HCT116 (cell line): ENCODE data around the gene IL1RAPL1. TPM values are rescaled to one million over a fixed set of nuclear protein-coding genes. Genes with fewer than 3 reads are reported as not detected.

Experiments
- ATAC-seq: fragments of 200-7000 bp; cut with Tn5 transposase; 2 replicates; pipeline ENCODE4 v1.9.1; 2020; ENCODE audit warnings: mild to moderate bottlenecking, moderate library complexity
- BruUV-seq: library from RNA; stranded (reverse); fragments of 400-500 nt; replicated peaks from 2 replicates; lab custom pipeline; 2021; lab: Mats Ljungman, UMichigan
- CTCF ChIA-PET: fragments of 300-600 bp; sonication (Branson Sonifier 250); formaldehyde crosslinking; loops from one replicate; lab custom pipeline; 2021; ENCODE audit warnings: antibody characterized with exemption; lab: Charles Lee
- POLR2A ChIA-PET: fragments of 300-600, 350-600 bp; sonication (Branson Sonifier 250); formaldehyde crosslinking; loops from one replicate; lab custom pipeline; 2021; ENCODE audit warnings: antibody characterized with exemption; lab: Charles Lee
- RAD21 ChIA-PET, 2 experiments: fragments of 300-600 bp; sonication (Branson Sonifier 250); formaldehyde crosslinking; loops; one replicate each; lab custom pipeline; 2023; ENCODE audit warnings: low total read pairs in 2 of 2; ENCODE audit not compliant: uncharacterized antibody in 2 of 2, unreplicated experiment in 2 of 2, low non-redundant PET in 1 of 2; lab: Charles Lee
- DNase-seq: peaks from one replicate; pipeline ENCODE4 v3.0.0-alpha.2; 2010; ENCODE audit warnings: low read depth, low spot score
- H2AFZ ChIP-seq: fragments of 200-600 bp; shearing (Covaris generic), sonication (generic); 2 replicates; pipeline ENCODE4 v1.6.1; 2017; ENCODE audit warnings: low read depth, mixed run types, mixed read lengths, antibody characterized with exemption, low read length; ENCODE audit not compliant: poor library complexity, severe bottlenecking
- H3K27ac ChIP-seq: 2 replicates; pipeline ENCODE4 v1.5.1; 2012; ENCODE audit warnings: low read depth, low read length
- H3K27me3 ChIP-seq: fragments of 200-600 bp; sonication (generic); 2 replicates; pipeline ENCODE4 v1.6.1; 2016; ENCODE audit warnings: mixed run types, low read length, mixed read lengths; ENCODE audit not compliant: insufficient read depth
- H3K36me3 ChIP-seq, 2 experiments: fragments of 200-500 bp in 1 of 2; fragments of 200-600 bp in 1 of 2; sonication (Bioruptor generic) in 1 of 2; sonication (generic) in 1 of 2; 2 replicates each; pipeline versions ENCODE4 v1.5.1 to v1.6.1; 2014 to 2016; ENCODE audit warnings: low read length in 2 of 2, inconsistent platforms in 1 of 2, mixed read lengths in 1 of 2, mixed run types in 1 of 2; ENCODE audit not compliant: insufficient read depth in 2 of 2, control insufficient read depth in 1 of 2
- H3K4me1 ChIP-seq, 2 experiments: fragments of 200-600 bp in 1 of 2; sonication (generic) in 1 of 2; 2 replicates each; pipeline versions ENCODE4 v1.5.1 to v1.6.1; 2012 to 2017; ENCODE audit warnings: low read length in 2 of 2, inconsistent platforms in 1 of 2, mild to moderate bottlenecking in 1 of 2, mixed read lengths in 1 of 2, mixed run types in 1 of 2, moderate library complexity in 1 of 2; ENCODE audit not compliant: insufficient read depth in 2 of 2, control insufficient read depth in 1 of 2
- H3K4me2 ChIP-seq: fragments of 200-600 bp; sonication (generic); 2 replicates; pipeline ENCODE4 v1.6.1; 2017; ENCODE audit warnings: mixed run types, low read length, mixed read lengths
- H3K4me3 ChIP-seq, 2 experiments: fragments of 200-600 bp in 1 of 2; sonication (generic) in 1 of 2; replicated peaks in 1 of 2; 2 replicates each; pipeline ENCODE4 v1.5.1; 2011 to 2016; ENCODE audit warnings: low read length in 2 of 2, control low read depth in 1 of 2, low read depth in 1 of 2, mild to moderate bottlenecking in 1 of 2, mixed read lengths in 1 of 2, mixed run types in 1 of 2
- H3K79me2 ChIP-seq: fragments of 200-600 bp; sonication (generic); 2 replicates; pipeline ENCODE4 v1.6.1; 2017; ENCODE audit warnings: mild to moderate bottlenecking, mixed run types, low read length, moderate library complexity, mixed read lengths; ENCODE audit not compliant: insufficient read depth
- H3K9ac ChIP-seq: fragments of 200-600 bp; sonication (generic); 2 replicates; pipeline ENCODE4 v1.6.1; 2016; ENCODE audit warnings: low read length, mixed read lengths
- H3K9me2 ChIP-seq: fragments of 200-600 bp; sonication (generic), shearing (Covaris generic); 2 replicates; pipeline ENCODE4 v1.6.1; 2017; ENCODE audit warnings: mixed run types, mild to moderate bottlenecking, moderate library complexity; ENCODE audit not compliant: insufficient read depth
- H3K9me3 ChIP-seq, 2 experiments: fragments of 200-500 bp in 1 of 2; fragments of 200-600 bp in 1 of 2; sonication (Bioruptor generic) in 1 of 2; sonication (generic) in 1 of 2; 2 replicates each; pipeline ENCODE4 v1.6.1; 2014 to 2017; ENCODE audit warnings: low read length in 2 of 2, mixed read lengths in 2 of 2, inconsistent platforms in 1 of 2, low read depth in 1 of 2, mild to moderate bottlenecking in 1 of 2, mixed run types in 1 of 2, moderate library complexity in 1 of 2; ENCODE audit not compliant: control insufficient read depth in 1 of 2, insufficient read depth in 1 of 2
- H4K20me1 ChIP-seq: fragments of 200-600 bp; sonication (generic), shearing (Covaris generic); 2 replicates; pipeline ENCODE4 v1.6.1; 2017; ENCODE audit warnings: mixed run types, mild to moderate bottlenecking, moderate library complexity; ENCODE audit not compliant: insufficient read depth
- ATF3 ChIP-seq: IDR thresholded peaks from 2 replicates; pipeline ENCODE4 v1.6.1; 2012
- EGR1 ChIP-seq: IDR thresholded peaks from 2 replicates; pipeline ENCODE4 v1.6.1; 2012; ENCODE audit warnings: low read depth
- EZH2 ChIP-seq: fragments of 200-600 bp; sonication (generic); IDR thresholded peaks from 2 replicates; pipeline ENCODE4 v1.6.1; 2017; ENCODE audit warnings: antibody characterized with exemption, mixed run types
- FOSL1 ChIP-seq: IDR thresholded peaks from 2 replicates; pipeline ENCODE4 v1.6.1; 2012; ENCODE audit warnings: low read depth
- SIN3A ChIP-seq: IDR thresholded peaks from 2 replicates; pipeline ENCODE4 v1.6.1; 2012; ENCODE audit warnings: low read depth
- SP1 ChIP-seq: IDR thresholded peaks from 2 replicates; pipeline ENCODE4 v1.6.1; 2012; ENCODE audit warnings: low read depth
- TCF7L2 ChIP-seq: IDR thresholded peaks from 2 replicates; pipeline ENCODE4 v1.7.0; 2011; ENCODE audit warnings: borderline replicate concordance, inconsistent platforms; ENCODE audit not compliant: insufficient read depth, insufficient read length; ENCODE audit errors: extremely low read depth
- ZBTB33 ChIP-seq: IDR thresholded peaks from 2 replicates; pipeline ENCODE4 v1.6.1; 2011; ENCODE audit warnings: mild to moderate bottlenecking, low read length, moderate library complexity; ENCODE audit not compliant: insufficient replicate concordance; ENCODE audit errors: extremely low read depth
- intact Hi-C: fragments of 100-400 bp; cut with micrococcal nuclease; formaldehyde crosslinking; loops from 2 replicates; pipeline ENCODE4 v1.10.0; 2022
- total RNA-seq: library from RNA; stranded (reverse); gene quantifications from one replicate; pipeline ENCODE4 v1.2.1, GENCODE V29; 2021; ENCODE audit not compliant: unreplicated experiment

IL1RAPL1 gene
- total RNA-seq, 1 experiment from 2014 or later, result 2.8 TPM

- intact Hi-C loops, result no loop called here
- POLR2A ChIA-PET, result no interaction called here
These were observed 292.9 kb downstream of the IL1RAPL1 start for GRCh38 chrX:28880136-28880535.

More at GRCh38 chrX:28880136-28880535, 292.9 kb downstream of the IL1RAPL1 start:
- Histone ChIP-seq H3K36me3 (no peaks in the 10 kb centered on the region), H3K4me3 (no peak overlapping the region), H2AFZ (no peak overlapping the region), H3K27me3 (no peaks in the 10 kb centered on the region), H3K79me2 (no peaks in the 10 kb centered on the region), H3K9me2 (no peaks in the 10 kb centered on the region), H3K27ac (no peak overlapping the region), H3K9ac (no peak overlapping the region), H4K20me1 (no peaks in the 10 kb centered on the region), H3K9me3 (no peaks in the 10 kb centered on the region), H3K4me2 (no peak overlapping the region), H3K4me1 (no peaks in the 10 kb centered on the region; a peak in 2 of 4 replicates)
- TF ChIP-seq EZH2 (no peak), EGR1 (no peak), TCF7L2 (no peak), SIN3A (no peak), SP1 (no peak), ATF3 (no peak), ZBTB33 (no peak), FOSL1 (no peak)
- ChIA-PET RAD21 (no interaction called here), CTCF (no interaction called here)
- BruUV-seq, result no TSS peak
- DNase-seq, result no peak
- ATAC-seq, result no peak
